GM18951 (cell line): Measurements from ENCODE around the gene CA6.

Source experiments
- POLR2A ChIP-seq: IDR thresholded peaks from 4 replicates; pipeline ENCODE4 v1.6.1; 2011; ENCODE audit warnings: mild to moderate bottlenecking; ENCODE audit not compliant: insufficient read length, insufficient read depth; ENCODE audit errors: extremely low read depth
- in situ Hi-C: fragments of 300-500 bp; cut with MboI; formaldehyde crosslinking; loops from one replicate; pipeline ENCODE4 v1.12.0; 2022; ENCODE audit warnings: low sequenced_read_pairs, mixed read lengths, inconsistent platforms; ENCODE audit not compliant: unreplicated experiment

Gene CA6

GRCh38 chr1:8939000-8939265 is 6.7 kb upstream of the CA6 start:
- TF ChIP-seq POLR2A = no peak
- in situ Hi-C loops = no loop called here

GRCh38 chr1:8939362-8939995 is 6.2 kb upstream of the CA6 start:
- in situ Hi-C loops = no loop called here
- no peak for TF ChIP-seq POLR2A

DNA sequence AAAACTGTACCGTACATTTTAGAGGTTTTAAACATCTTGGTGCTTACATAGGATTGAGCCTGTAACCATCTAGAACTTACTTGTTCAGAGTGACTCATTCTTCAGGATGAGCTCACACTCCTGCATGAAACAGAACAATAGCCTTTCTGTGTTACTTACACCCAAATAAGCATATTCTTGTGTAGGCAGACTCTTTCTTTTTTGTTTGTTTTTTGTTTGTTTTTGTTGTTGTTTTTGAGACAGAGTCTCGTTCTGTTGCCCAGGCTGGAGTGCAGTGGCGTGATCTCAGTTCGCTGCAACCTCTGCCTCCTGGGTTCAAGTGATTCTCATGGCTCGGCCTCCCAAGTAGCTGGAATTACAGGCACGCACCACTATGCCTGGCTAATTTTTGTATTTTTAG is 3.8 kb upstream of the CA6 start:
- in situ Hi-C loops = no loop called here
- TF ChIP-seq POLR2A = no peak

DNA sequence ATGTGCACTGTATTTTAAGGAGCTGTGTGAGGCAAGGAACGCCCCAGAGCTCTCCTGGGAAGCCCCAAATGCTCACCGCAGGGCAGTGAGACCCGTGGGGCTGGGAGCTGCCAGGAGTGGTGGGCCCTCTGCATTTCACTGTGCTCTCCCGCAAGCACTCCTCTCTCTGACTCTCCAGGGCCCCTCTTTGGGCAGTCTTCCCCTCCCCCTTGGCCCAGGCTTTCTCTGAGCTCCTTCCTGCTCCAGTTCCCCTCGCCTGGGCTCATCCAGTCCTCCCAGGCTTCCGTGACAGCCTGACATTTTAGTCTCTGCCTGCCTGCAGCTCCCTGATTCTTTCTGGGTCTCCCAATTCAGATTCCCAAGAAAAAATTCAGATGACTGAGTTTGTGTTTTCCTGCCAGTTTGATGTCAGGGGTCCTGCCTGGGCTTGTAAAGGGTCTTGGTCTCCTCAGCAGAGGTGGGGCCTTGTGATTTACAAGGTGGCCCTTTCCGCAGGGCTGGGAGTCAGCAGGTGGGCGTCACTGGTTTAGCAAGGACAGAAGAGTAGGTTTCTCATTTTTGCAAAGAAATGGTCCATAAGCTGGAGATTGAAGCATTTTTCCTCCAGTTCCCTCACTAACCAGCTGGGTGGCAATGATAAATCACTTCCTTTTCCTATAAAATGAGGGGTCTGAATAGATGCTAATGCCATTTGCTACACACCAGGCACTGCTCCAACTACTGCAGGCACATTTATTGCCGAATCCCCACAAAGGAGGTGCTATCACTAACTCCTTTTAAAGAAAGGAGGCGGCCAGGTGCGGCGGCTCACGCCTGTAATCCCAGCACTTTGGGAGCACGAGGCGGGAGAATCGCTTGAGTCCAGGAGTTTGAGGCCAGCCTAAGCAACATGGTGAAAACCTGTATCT is 1.9 kb upstream of the CA6 start:
- in situ Hi-C loops = no loop called here
- TF ChIP-seq POLR2A = no peak

DNA sequence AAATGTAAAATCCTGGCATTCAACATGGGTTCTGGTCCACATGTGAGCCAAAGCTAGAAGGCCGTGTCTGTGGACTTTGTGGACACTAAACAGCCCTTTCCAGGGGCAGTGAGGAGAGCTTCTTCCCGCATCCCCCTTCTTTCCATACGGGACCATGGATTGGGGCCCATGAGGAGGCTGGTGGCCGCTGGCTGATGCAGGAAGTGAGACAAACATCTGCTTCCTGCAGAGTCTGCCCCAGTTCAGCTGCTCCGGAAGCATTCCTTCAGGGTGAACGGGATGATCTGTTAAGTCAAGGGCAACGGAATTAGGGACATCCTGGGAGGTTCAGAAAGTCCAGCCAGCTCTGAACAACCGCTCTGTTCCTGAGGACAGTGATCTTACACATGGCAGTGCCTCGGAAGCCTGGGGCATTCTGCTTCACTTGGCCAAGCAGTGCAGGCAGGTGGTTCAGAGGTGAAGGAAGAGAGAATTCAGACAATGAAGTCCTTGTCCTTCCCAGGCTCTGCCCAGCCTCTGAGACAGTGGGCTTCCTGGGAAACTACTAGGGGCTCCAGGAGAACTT is 1.5 kb downstream of the CA6 start:
- in situ Hi-C loops = no loop called here
- TF ChIP-seq POLR2A = no peak

GRCh38 chr1:8950309-8950708 is 4.6 kb downstream of the CA6 start:
- no peak for TF ChIP-seq POLR2A
- in situ Hi-C loops = no loop called here

- in situ Hi-C loops = no loop called here
- no peak for TF ChIP-seq POLR2A
These were observed 5.6 kb downstream of the CA6 start for GRCh38 chr1:8951231-8951630.

GRCh38 chr1:8955406-8955805 is 9.7 kb downstream of the CA6 start:
- no peak for TF ChIP-seq POLR2A
- in situ Hi-C loops = no loop called here

DNA sequence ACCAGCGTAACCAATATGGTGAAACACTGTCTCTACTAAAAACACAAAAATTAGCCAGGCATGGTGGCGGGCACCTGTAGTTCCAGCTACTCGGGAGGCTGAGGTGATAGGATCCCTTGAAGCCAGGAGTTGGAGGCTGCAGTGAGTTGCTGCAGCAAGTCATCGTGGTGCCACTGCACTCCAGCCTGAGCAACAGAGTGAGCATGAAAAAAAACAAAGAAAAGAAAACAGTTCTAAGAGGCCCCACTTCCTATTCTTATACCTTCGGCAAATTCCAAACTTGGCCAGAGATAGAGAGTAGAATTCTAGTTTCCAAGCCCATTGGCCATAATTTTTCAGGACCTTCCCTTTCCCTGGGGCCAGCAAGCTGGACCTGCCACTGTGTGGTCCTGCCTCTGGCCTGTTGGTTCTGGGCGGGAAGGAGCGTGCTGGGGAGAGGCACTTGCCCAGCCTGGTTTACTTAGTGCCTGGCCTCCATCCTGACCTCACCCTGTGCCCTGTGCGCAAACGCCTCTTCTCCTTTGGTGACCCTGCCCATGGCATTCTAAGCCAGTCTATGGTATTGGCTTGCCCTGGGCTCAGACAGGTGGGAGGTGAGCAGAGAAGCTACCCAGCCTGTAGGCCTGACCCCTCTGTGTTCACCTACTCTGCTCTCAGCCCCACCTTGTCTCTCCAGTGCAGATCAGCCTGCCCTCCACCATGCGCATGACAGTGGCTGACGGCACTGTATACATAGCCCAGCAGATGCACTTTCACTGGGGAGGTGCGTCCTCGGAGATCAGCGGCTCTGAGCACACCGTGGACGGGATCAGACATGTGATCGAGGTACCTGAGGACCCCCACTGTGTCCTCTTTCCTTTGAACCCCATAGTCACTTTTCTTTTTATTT is 11.0 kb downstream of the CA6 start:
- in situ Hi-C loops = no loop called here
- no peak for TF ChIP-seq POLR2A

DNA sequence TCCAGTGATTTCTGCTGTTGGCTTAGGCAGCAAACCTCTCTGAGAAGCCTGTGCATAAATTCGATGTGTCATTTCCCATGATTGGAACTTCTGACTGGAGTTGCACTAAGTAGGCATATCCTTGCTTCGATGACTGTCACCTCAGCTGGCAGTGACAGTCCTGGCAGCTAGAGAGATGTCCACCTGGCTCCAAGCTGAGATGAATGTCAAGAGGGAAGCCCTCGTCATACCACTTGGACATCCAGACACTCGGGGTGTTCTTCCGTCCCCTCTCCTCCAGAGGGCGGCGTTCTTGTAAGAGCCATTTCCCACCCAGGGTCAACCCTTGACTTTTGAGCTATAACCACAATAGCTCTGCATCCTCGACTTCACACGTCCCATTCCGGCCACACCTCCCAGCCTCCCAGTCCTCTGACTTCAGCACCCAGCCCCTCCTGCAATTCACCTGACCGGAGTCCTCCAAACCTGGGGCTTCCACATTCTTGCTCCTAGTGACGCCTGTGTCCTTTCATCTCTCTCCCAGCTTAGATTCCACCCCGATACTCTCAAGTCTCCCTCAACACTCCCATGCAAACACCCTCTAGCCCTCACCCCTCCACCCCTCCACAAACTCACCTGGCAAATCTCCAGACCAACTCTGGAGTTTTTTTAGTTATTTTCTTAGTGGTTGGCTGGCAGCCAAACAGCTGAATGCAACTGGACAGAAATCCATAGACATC is 17.3 kb downstream of the CA6 start:
- in situ Hi-C loops = no loop called here
- TF ChIP-seq POLR2A = no peak

GRCh38 chr1:8963963-8964362 is 18.3 kb downstream of the CA6 start:
- in situ Hi-C loops = no loop called here
- TF ChIP-seq POLR2A = no peak

- no peak for TF ChIP-seq POLR2A
These were observed 19.6 kb downstream of the CA6 start for GRCh38 chr1:8965121-8965820.

More at GRCh38 chr1:8965121-8965820, 19.6 kb downstream of the CA6 start:
- in situ Hi-C loops = no loop called here
